K562 treated with DMSO at 1 percent for 4 hours (cell line): ENCODE results near the gene HMGCS1. TPM values are rescaled to one million over a fixed set of nuclear protein-coding genes. Genes with fewer than 3 reads are reported as not detected.

ENCODE experiments used
- total RNA-seq: library from RNA; unstranded; fragments of 300-600 nt; gene quantifications from 2 replicates; pipeline ENCODE4 v1.2.3, GENCODE V29; 2022; ENCODE audit not compliant: insufficient read depth

The HMGCS1 gene
- 23.1 and 28.0 TPM in 2 replicates for total RNA-seq

DNA sequence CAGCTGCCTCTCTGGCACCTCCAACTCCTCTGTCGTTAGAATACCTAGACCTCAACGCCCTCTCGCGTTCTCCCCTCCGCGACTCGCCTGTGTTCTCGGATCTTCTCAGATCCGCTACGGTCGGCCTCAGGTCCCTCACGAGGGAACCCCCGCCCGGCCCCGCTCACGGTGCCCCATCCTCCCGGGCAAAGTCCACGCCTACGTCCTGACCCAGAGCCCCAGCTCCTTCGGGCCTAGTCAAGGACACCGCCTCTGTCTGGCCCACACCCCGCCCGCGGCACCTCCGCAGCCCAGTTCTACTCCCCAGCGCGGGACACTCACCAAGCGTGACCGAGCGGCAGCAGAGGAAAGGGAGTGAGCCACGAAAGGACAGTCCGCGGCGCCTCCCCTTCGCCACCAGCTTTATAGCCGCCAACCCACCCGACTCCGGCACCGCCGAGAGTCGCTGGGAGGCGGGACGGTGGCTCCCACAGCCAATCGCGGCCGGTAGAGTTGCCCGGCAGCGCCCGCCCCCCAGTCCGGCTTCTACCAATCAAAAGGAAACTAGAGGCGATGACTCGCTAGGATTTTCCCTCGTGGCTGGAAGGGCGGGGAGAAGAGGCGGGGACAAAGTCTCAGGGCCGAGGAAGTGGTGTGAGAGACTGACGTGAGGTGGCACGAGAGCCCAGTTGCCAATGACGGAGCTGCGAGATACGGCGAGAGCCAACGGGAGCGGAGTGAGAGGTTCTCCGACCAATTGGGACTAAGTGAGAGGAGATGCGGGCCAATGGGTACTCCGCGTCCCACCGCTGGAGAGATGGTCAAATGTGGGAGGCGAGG, at the start of gene HMGCS1:
Gene HMGCS1 (minus strand): TSS at position 378 of the 819 bp plus-strand sequence. CDS start 14,447 bp downstream, outside the sequence.

Other genes starting within 250 kb of the HMGCS1 start
- 25.7 and 27.1 TPM in 2 replicates for gene ZNF131, start 192.5 kb downstream of the HMGCS1 start, total RNA-seq
- gene NIM1K, start 121.2 kb downstream of the HMGCS1 start, total RNA-seq: not detected in 2 replicates
- gene CCL28, start 99.0 kb upstream of the HMGCS1 start, total RNA-seq: not detected in 2 replicates
- gene TMEM267, start 170.5 kb upstream of the HMGCS1 start, total RNA-seq: 7.5 and 11.8 TPM in 2 replicates
- gene C5orf34, start 201.7 kb upstream of the HMGCS1 start, total RNA-seq: 6.2 and 7.9 TPM in 2 replicates
- 58.2 and 64.0 TPM in 2 replicates for gene PAIP1, start 243.7 kb upstream of the HMGCS1 start, total RNA-seq